PFSK-1 (cell line): Measurements from ENCODE around the gene SSNA1.

ENCODE experiments used
- POLR2AphosphoS5 ChIP-seq: IDR thresholded peaks from 2 replicates; pipeline ENCODE4 v1.6.1; 2012; ENCODE audit warnings: low read depth, mild to moderate bottlenecking, control low read depth, low read length, moderate library complexity
- TAF1 ChIP-seq: IDR thresholded peaks from 2 replicates; pipeline ENCODE4 v1.6.1; 2012; ENCODE audit warnings: low read length, control low read depth, borderline replicate concordance; ENCODE audit not compliant: insufficient read depth

DNA sequence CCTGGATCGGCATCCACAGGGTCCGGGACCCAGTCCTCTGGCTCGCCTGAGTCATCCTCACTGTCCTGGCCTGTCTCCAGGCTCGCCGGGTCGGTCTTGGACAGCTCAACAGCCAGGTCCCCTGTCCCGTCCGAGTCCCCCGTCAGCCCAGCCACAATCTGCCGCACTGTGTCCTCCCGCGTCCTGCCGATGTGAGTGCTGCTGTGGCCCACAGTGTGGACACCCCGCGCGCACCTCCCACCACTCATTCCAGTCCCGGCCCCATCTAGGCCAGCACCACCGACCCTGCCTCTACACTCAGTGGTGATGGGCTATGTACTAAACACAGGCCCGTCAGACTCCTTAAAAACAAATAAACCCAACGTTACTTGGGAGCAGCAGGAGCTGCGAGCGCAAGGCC, 6.8 kb upstream of the SSNA1 start:
- no peak for TF ChIP-seq POLR2AphosphoS5
- no peak for TF ChIP-seq TAF1
